RWPE2 (cell line): Measurements from ENCODE around the gene CYP26B1.

Source experiments
- ATAC-seq: fragments of 200-7000 bp; cut with Tn5 transposase; 3 replicates; pipeline ENCODE4 v1.9.1; 2021; ENCODE audit warnings: low read depth
- DNase-seq: peaks from one replicate; pipeline ENCODE4 v3.0.0-alpha.2; 2020; ENCODE audit warnings: low spot score
- H3K27ac ChIP-seq: fragments of 450-650 bp; 2 replicates; pipeline ENCODE4 v1.5.1; 2017; ENCODE audit warnings: mild to moderate bottlenecking; ENCODE audit not compliant: poor library complexity, severe bottlenecking
- H3K27me3 ChIP-seq: fragments of 250-450 bp; sonication (Bioruptor Pico); 2 replicates; pipeline ENCODE4 v1.5.1; 2021; ENCODE audit warnings: mild to moderate bottlenecking, moderate library complexity; ENCODE audit not compliant: insufficient read depth, poor library complexity, severe bottlenecking
- H3K36me3 ChIP-seq: fragments of 250-450 bp; sonication (Bioruptor Pico); 2 replicates; pipeline ENCODE4 v1.5.1; 2020; ENCODE audit warnings: low read depth, mild to moderate bottlenecking, moderate library complexity
- H3K4me1 ChIP-seq: fragments of 250-450 bp; sonication (Bioruptor Pico); 2 replicates; pipeline ENCODE4 v1.5.1; 2021; ENCODE audit warnings: mild to moderate bottlenecking, moderate library complexity; ENCODE audit not compliant: insufficient read depth, poor library complexity, severe bottlenecking
- H3K4me3 ChIP-seq: fragments of 250-450 bp; sonication (Bioruptor Pico); 2 replicates; pipeline ENCODE4 v1.5.1; 2021; ENCODE audit warnings: mild to moderate bottlenecking, moderate library complexity; ENCODE audit not compliant: severe bottlenecking
- H3K9me3 ChIP-seq: fragments of 250-450 bp; sonication (Bioruptor Pico); 2 replicates; pipeline ENCODE4 v1.5.1; 2021; ENCODE audit warnings: mild to moderate bottlenecking, moderate library complexity; ENCODE audit not compliant: severe bottlenecking
- TF ChIP-seq, protein P1 (sequence below): fragments of 450-650 bp; IDR thresholded peaks from one replicate; pipeline ENCODE4 v1.5.1; 2017; ENCODE audit warnings: mild to moderate bottlenecking, moderate library complexity; ENCODE audit not compliant: poor library complexity, severe bottlenecking

Gene CYP26B1

DNA sequence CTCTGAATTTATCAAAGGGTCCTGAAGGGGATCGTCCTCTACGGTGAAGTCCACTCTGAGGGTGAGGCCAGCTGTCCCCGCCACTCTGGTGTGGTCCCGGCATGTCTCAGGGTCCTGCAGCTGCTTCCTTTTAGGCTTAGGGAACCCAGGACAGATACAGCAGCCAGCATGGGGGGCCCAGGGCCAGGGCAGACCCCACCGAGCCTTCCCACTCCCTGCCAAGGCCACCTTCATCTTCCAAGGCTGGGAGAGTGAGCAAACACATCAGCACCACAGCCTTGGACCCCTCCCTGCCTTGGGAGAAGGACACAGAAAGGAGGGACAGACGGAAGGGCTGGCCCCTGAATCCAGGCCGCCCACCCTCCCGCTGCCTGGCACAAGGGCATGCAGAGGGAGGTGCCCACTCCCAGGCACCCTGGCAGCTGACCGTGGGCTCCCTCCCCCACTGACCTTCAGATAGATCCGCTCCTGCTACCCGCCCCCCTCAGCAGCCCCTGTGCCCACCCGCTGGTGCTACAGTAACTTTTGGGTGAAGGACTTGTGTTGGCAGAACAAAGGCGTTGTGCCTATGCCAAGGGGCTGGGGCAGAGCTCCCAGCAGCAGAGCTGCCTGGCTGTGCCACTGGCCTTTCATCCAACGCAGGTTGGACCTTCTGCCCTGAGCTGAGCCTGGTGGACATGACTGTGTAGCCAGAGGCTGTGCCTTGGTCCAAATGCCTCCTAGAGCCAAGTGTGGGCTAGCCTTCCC, 7.6 kb downstream of the CYP26B1 start:
- no peak for ATAC-seq
- H3K36me3 ChIP-seq, result no peaks in the 10 kb centered on the region
- TF ChIP-seq, protein P1, sequence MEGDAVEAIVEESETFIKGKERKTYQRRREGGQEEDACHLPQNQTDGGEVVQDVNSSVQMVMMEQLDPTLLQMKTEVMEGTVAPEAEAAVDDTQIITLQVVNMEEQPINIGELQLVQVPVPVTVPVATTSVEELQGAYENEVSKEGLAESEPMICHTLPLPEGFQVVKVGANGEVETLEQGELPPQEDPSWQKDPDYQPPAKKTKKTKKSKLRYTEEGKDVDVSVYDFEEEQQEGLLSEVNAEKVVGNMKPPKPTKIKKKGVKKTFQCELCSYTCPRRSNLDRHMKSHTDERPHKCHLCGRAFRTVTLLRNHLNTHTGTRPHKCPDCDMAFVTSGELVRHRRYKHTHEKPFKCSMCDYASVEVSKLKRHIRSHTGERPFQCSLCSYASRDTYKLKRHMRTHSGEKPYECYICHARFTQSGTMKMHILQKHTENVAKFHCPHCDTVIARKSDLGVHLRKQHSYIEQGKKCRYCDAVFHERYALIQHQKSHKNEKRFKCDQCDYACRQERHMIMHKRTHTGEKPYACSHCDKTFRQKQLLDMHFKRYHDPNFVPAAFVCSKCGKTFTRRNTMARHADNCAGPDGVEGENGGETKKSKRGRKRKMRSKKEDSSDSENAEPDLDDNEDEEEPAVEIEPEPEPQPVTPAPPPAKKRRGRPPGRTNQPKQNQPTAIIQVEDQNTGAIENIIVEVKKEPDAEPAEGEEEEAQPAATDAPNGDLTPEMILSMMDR, result no peak
- DNase-seq, result no peak
- no peaks in the 10 kb centered on the region for H3K9me3 ChIP-seq
- H3K4me1 ChIP-seq, result peaks cover 7% of the 10 kb centered on the region
- H3K4me3 ChIP-seq, result no peak overlapping the region
- H3K27ac ChIP-seq, result no peak overlapping the region
- H3K27me3 ChIP-seq, result no peaks in the 10 kb centered on the region

DNA sequence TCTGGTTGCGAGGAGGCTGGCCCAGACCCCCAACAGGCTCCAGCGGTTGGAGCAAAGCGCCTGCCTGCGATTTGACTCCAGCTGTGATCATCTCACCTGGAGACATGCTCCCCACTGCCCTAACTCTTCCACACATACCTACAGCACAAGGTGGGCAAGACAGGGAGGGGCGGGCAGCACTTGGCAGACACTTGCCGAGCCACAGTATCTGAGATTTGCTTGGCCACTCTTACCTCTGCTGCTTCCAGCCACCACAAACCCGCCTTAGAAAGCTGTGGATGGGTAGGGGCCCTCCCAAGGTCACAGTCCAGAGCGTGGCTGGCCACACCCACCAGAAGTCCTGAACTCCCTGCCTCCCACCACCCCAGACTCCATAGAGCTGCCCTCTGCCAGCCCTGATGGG, 8.2 kb downstream of the CYP26B1 start:
- no peak overlapping the region for H3K4me3 ChIP-seq
- DNase-seq (no peak), ATAC-seq (no peak)
- H3K36me3 ChIP-seq, result no peaks in the 10 kb centered on the region
- TF ChIP-seq, protein P1, result no peak
- H3K4me1 ChIP-seq, result peaks cover 7% of the 10 kb centered on the region
- H3K27me3 ChIP-seq, result no peaks in the 10 kb centered on the region
- H3K27ac ChIP-seq, result no peak overlapping the region
- H3K9me3 ChIP-seq, result no peaks in the 10 kb centered on the region

DNA sequence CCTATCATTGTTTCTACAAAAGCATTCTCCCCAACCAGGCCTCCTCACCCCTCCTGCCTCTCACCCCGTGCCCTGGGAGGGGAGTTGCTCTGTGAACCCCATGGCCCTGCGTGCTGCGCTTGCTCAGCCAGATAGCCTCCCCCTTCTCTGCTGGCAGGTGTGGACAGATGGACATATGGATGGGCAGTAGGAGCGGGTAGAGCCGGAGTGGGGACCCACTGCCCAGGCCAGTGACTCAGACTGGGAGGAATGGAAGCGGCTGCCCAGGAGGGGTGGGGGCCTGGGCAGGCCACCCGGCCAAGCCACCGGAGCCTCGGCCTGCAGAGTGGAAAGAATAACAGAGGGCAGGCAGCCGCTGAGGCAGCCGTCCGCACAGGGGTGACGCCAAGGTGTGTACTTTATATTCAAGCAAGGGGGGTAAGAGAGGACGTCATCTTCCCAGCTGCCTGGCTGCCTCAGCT, 8.7 kb downstream of the CYP26B1 start:
- no peak overlapping the region for H3K4me3 ChIP-seq
- TF ChIP-seq, protein P1, result no peak
- ATAC-seq, result no peak

DNA sequence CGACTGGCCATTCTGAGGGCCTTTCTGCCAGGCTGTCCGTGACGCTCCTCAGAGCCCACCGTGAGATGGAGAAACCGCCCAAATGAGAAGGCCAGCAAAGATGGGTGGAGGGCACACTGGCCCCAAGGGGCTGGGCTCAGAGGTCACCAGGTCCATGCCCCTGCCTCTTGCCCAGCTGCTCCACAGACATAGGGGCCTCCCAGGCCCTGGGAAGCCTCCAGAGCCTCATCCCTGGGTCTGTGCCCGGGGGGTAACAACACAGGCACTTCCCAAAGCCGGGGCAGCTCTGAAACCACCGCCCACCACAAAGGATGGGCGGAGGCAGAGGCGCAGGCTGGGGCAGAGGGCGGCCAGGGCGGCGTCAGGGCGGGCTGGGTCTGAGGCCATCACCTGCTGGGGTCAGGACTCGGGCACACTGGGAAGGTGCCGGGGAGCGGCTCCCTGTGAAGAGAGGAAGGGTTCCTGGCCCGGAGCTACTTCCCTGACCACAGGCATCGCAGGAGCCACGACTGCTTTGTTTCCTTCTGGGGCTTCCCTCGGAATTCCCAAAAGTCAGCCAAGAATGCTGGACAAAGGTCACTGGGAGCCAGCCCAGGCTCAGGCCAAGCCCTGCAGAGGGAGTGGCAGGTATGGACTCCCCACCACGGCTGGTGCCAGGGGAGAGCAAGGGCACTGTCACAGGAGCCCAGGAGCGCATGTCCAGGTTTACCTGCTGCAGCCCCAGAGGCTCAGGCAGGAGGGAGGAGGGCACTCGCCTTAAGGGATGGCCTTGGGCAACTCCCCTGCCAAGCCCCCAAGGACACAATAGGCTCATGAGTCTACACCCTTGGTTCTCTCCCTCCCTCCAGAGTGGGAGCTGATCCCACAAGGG, 9.4 kb downstream of the CYP26B1 start:
- H3K4me3 ChIP-seq, result no peak overlapping the region
- ATAC-seq, result peak; percentile 35
- no peak for DNase-seq
- TF ChIP-seq, protein P1, result no peak
- H3K4me1 ChIP-seq, result peaks cover 3% of the 10 kb centered on the region
- peak overlapping the region; percentile 13 for H3K27ac ChIP-seq
- H3K9me3 ChIP-seq, result no peaks in the 10 kb centered on the region
- H3K36me3 ChIP-seq, result no peaks in the 10 kb centered on the region
- H3K27me3 ChIP-seq, result no peaks in the 10 kb centered on the region

More for the DNA sequence above, 8.7 kb downstream of the CYP26B1 start:
- Histone ChIP-seq H3K9me3 (no peaks in the 10 kb centered on the region), H3K36me3 (no peaks in the 10 kb centered on the region), H3K4me1 (peaks cover 7% of the 10 kb centered on the region), H3K27ac (peak overlapping the region; percentile 13), H3K27me3 (no peaks in the 10 kb centered on the region)
- DNase-seq, result no peak
